ENCODE data around the gene DARS1.
"Not testable (repeated sequence)": the region's sequence is repeated elsewhere in the genome, so short reads cannot be mapped to it uniquely, and the experiment has no call there.

The DARS1 gene

GRCh38 chr2:135960656-135961551, 24.5 kb downstream of the DARS1 start:
- H3K9me3 ChIP-seq (ENCODE audit: insufficient read depth, low read depth, low read length), result no peaks in the 10 kb centered on the region
- peaks cover 50% of the 10 kb centered on the region for H3K36me3 ChIP-seq (ENCODE audit: insufficient read depth, low read length)
- H3K9me2 ChIP-seq (replicated peaks; ENCODE audit: low read depth, low read length), result no peaks in the 10 kb centered on the region
- H3K4me3 ChIP-seq (ENCODE audit: low read length, poor library complexity, severe bottlenecking), result no peak overlapping the region
- H3F3A ChIP-seq (ENCODE audit: low read depth), result peaks cover 9% of the 10 kb centered on the region
- no peak for TF ChIP-seq EZH2phosphoT487 (IDR thresholded peaks at IDR 0.05; ENCODE audit: borderline replicate concordance)
- TF ChIP-seq CTCF (conservative IDR thresholded peaks at IDR 0.05; ENCODE audit: low read length), result no peak
- H3K4me1 ChIP-seq (ENCODE audit: insufficient read depth, low read length, poor library complexity, severe bottlenecking), result peaks cover 32% of the 10 kb centered on the region
- H3K4me2 ChIP-seq (ENCODE audit: low read depth, low read length, poor library complexity, severe bottlenecking), result peak overlapping the region; percentile 32
- no peak overlapping the region for H2AFZ ChIP-seq (ENCODE audit: low read length)
- no peaks in the 10 kb centered on the region for H3K27me3 ChIP-seq (ENCODE audit: insufficient read depth, low read length, poor library complexity, severe bottlenecking)
- H3K9ac ChIP-seq (ENCODE audit: low read depth, low read length, poor library complexity, severe bottlenecking), result no peak overlapping the region
- peaks cover 85% of the 10 kb centered on the region for H3K79me2 ChIP-seq (ENCODE audit: insufficient read depth, low read length)
- H4K20me1 ChIP-seq (ENCODE audit: insufficient read depth, low read length, poor library complexity, severe bottlenecking), result peaks cover 18% of the 10 kb centered on the region

GRCh38 chr2:135960150-135960549, 25.3 kb downstream of the DARS1 start:
- Histone ChIP-seq H3K4me1 (ENCODE audit: insufficient read depth, low read length, poor library complexity, severe bottlenecking) (peaks cover 32% of the 10 kb centered on the region), H3K9me3 (ENCODE audit: insufficient read depth, low read depth, low read length) (no peaks in the 10 kb centered on the region), H4K20me1 (ENCODE audit: insufficient read depth, low read length, poor library complexity, severe bottlenecking) (peaks cover 18% of the 10 kb centered on the region), H3F3A (ENCODE audit: low read depth) (peaks cover 9% of the 10 kb centered on the region), H3K9ac (ENCODE audit: low read depth, low read length, poor library complexity, severe bottlenecking) (no peak overlapping the region), H3K9me2 (replicated peaks; ENCODE audit: low read depth, low read length) (no peaks in the 10 kb centered on the region), H3K27me3 (ENCODE audit: insufficient read depth, low read length, poor library complexity, severe bottlenecking) (no peaks in the 10 kb centered on the region), H3K4me3 (ENCODE audit: low read length, poor library complexity, severe bottlenecking) (no peak overlapping the region), H3K4me2 (ENCODE audit: low read depth, low read length, poor library complexity, severe bottlenecking) (no peak overlapping the region), H3K79me2 (ENCODE audit: insufficient read depth, low read length) (peaks cover 85% of the 10 kb centered on the region), H2AFZ (ENCODE audit: low read length) (no peak overlapping the region), H3K36me3 (ENCODE audit: insufficient read depth, low read length) (peaks cover 53% of the 10 kb centered on the region)
- TF ChIP-seq EZH2phosphoT487 (IDR thresholded peaks at IDR 0.05; ENCODE audit: borderline replicate concordance), result no peak
- no peak for TF ChIP-seq CTCF (conservative IDR thresholded peaks at IDR 0.05; ENCODE audit: low read length)

GRCh38 chr2:135958927-135959326, 26.5 kb downstream of the DARS1 start:
- Histone ChIP-seq H3K4me1 (ENCODE audit: insufficient read depth, low read length, poor library complexity, severe bottlenecking) (peaks cover 32% of the 10 kb centered on the region), H3K36me3 (ENCODE audit: insufficient read depth, low read length) (peaks cover 52% of the 10 kb centered on the region), H4K20me1 (ENCODE audit: insufficient read depth, low read length, poor library complexity, severe bottlenecking) (peaks cover 16% of the 10 kb centered on the region), H3K79me2 (ENCODE audit: insufficient read depth, low read length) (peaks cover 86% of the 10 kb centered on the region)
- not testable (repeated sequence) for H3K9me2 ChIP-seq (replicated peaks; ENCODE audit: low read depth, low read length); H3K9me3 ChIP-seq (ENCODE audit: insufficient read depth, low read depth, low read length); H3F3A ChIP-seq (ENCODE audit: low read depth); H3K4me3 ChIP-seq (ENCODE audit: low read length, poor library complexity, severe bottlenecking); H2AFZ ChIP-seq (ENCODE audit: low read length); H3K27me3 ChIP-seq (ENCODE audit: insufficient read depth, low read length, poor library complexity, severe bottlenecking); H3K9ac ChIP-seq (ENCODE audit: low read depth, low read length, poor library complexity, severe bottlenecking); H3K4me2 ChIP-seq (ENCODE audit: low read depth, low read length, poor library complexity, severe bottlenecking)
